MCF 10A (cell line): ENCODE results near the gene GMPR2. TPM values are rescaled to one million over a fixed set of nuclear protein-coding genes. Genes with fewer than 3 reads are reported as not detected.
A peak's percentile ranks its signal among the peaks of the same experiment; 100 is the strongest.

Source experiments
- BruUV-seq: library from RNA; stranded (reverse); fragments of 400-500 nt; replicated peaks from 2 replicates; lab custom pipeline; 2021; lab: Mats Ljungman, UMichigan
- CTCF ChIA-PET: fragments of 300-600 bp; sonication (Branson Sonifier 250); formaldehyde crosslinking; extraction: SDS; loops from one replicate; lab custom pipeline; 2021; ENCODE audit warnings: antibody characterized with exemption, inconsistent platforms; lab: Yijun Ruan, JAX
- POLR2A ChIA-PET: fragments of 300-600, 350-650 bp; sonication (Branson Sonifier 250); formaldehyde crosslinking; extraction: SDS; loops from one replicate; lab custom pipeline; 2020; ENCODE audit warnings: antibody characterized with exemption, inconsistent platforms; lab: Yijun Ruan, JAX
- DNase-seq: peaks from one replicate; pipeline ENCODE4 v3.0.0-alpha.2; 2018; ENCODE audit not compliant: unreplicated experiment
- H3K27ac Mint-ChIP-seq: one replicate; pipeline ENCODE4 v1.8.0; 2022; ENCODE audit warnings: mild to moderate bottlenecking, low read depth, mixed read lengths; ENCODE audit not compliant: unreplicated experiment
- H3K27me3 Mint-ChIP-seq: one replicate; pipeline ENCODE4 v1.8.0; 2022; ENCODE audit warnings: mixed read lengths; ENCODE audit not compliant: insufficient read depth, unreplicated experiment
- H3K36me3 Mint-ChIP-seq: one replicate; pipeline ENCODE4 v1.8.0; 2022; ENCODE audit warnings: mild to moderate bottlenecking, moderate library complexity, mixed read lengths; ENCODE audit not compliant: insufficient read depth, unreplicated experiment
- H3K4me1 Mint-ChIP-seq: one replicate; pipeline ENCODE4 v1.8.0; 2022; ENCODE audit warnings: mixed read lengths; ENCODE audit not compliant: insufficient read depth, unreplicated experiment
- H3K4me3 Mint-ChIP-seq: one replicate; pipeline ENCODE4 v1.8.0; 2022; ENCODE audit warnings: mild to moderate bottlenecking, moderate library complexity, mixed read lengths; ENCODE audit not compliant: unreplicated experiment
- H3K9me3 Mint-ChIP-seq: one replicate; pipeline ENCODE4 v1.8.0; 2022; ENCODE audit warnings: mixed read lengths; ENCODE audit not compliant: unreplicated experiment
- intact Hi-C: fragments of 100-400 bp; cut with micrococcal nuclease; formaldehyde crosslinking; loops from 2 replicates; pipeline ENCODE4 v1.14.1; 2022
- total RNA-seq: library from RNA; stranded (reverse); gene quantifications from 2 replicates; pipeline ENCODE4 v1.2.3, GENCODE V29; 2022
- TF ChIP-seq, protein P1 (sequence below): fragments of 200-600 bp; IDR thresholded peaks from one replicate; pipeline ENCODE4 v1.8.0; 2022; ENCODE audit warnings: antibody characterized with exemption, mild to moderate bottlenecking; ENCODE audit not compliant: unreplicated experiment

Gene GMPR2
- total RNA-seq, 1 experiment from 2014 or later, result 77.3 TPM

DNA sequence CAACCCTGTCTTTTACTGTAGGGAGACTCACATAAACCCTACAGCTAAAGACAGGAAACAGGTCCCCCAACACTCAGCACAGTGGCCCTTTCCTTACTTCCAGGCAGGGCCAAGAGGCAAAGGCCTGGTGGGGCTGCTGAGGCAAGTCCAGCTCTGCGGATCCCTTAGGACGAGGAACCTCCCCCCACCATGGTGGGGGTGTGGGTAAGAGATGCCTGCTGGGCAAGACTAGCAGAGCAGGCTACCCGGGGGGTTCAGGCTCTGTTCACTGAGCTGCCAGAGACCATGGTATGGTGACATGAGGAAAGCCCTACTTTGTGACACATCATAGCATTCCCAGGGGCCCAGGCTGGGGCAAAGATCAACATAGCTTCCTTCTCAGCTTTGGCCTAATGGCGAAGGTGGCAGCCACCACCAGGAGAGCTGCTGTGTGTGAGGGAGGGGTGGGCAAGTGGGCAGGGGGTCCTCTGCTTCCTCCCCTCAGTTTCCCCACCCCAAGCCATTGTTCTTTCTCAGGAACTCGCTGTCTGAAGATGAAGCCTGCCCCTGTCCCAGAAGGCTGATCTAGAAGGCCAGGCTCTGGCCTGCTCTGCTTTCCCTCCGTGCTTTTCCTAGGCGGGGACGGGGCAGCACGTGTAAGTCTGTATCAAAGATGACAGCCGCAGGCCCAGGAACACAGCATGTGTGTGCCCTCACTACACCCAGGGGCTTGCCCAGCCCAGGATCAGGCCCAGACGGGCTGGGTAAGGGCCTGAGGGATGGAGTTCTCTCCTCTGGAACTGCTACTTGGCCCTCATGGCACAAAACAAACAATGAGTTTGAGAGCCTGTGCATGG, 19.8 kb downstream of the GMPR2 start:
- ChIA-PET CTCF (interaction anchor here (0.6 to 32.3 kb wide), 8 partner anchors 11 to 80 kb away, joined by 4 to 457 read pairs (median 12); partner anchors contain the start of genes CIDEB, RABGGTA and TINF2), POLR2A (interaction anchor here (0.6 to 2.3 kb wide), 4 partner anchors 10 to 45 kb away, joined by 3 to 18 read pairs (median 4); partner anchors contain the start of genes TGM1 and TINF2)
- no peak overlapping the region for H3K4me3 Mint-ChIP-seq
- no peak overlapping the region for H3K27ac Mint-ChIP-seq
- no peaks in the 10 kb centered on the region for H3K9me3 Mint-ChIP-seq
- intact Hi-C loops, result no loop called here
- no TSS peak for BruUV-seq
- H3K36me3 Mint-ChIP-seq, result peaks cover 27% of the 10 kb centered on the region
- H3K27me3 Mint-ChIP-seq, result no peaks in the 10 kb centered on the region
- no peak for DNase-seq
- TF ChIP-seq, protein P1, sequence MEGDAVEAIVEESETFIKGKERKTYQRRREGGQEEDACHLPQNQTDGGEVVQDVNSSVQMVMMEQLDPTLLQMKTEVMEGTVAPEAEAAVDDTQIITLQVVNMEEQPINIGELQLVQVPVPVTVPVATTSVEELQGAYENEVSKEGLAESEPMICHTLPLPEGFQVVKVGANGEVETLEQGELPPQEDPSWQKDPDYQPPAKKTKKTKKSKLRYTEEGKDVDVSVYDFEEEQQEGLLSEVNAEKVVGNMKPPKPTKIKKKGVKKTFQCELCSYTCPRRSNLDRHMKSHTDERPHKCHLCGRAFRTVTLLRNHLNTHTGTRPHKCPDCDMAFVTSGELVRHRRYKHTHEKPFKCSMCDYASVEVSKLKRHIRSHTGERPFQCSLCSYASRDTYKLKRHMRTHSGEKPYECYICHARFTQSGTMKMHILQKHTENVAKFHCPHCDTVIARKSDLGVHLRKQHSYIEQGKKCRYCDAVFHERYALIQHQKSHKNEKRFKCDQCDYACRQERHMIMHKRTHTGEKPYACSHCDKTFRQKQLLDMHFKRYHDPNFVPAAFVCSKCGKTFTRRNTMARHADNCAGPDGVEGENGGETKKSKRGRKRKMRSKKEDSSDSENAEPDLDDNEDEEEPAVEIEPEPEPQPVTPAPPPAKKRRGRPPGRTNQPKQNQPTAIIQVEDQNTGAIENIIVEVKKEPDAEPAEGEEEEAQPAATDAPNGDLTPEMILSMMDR, result no peak
- peaks cover 10% of the 10 kb centered on the region for H3K4me1 Mint-ChIP-seq

- Mint-ChIP-seq H3K4me1 (peaks cover 14% of the 10 kb centered on the region), H3K9me3 (no peaks in the 10 kb centered on the region), H3K36me3 (peaks cover 27% of the 10 kb centered on the region), H3K4me3 (no peak overlapping the region), H3K27ac (peak overlapping the region; percentile 23), H3K27me3 (no peaks in the 10 kb centered on the region)
- CTCF ChIA-PET, result interaction anchor here (0.9 to 32.3 kb wide), 4 partner anchors 12 to 54 kb away, joined by 4 to 457 read pairs (median 204); partner anchors contain the start of genes CIDEB, DHRS1, NOP9 and TINF2
- TF ChIP-seq, protein P1, result no peak
- DNase-seq, result no peak
- no TSS peak for BruUV-seq
- POLR2A ChIA-PET, result interaction anchor here (0.5 to 1.6 kb wide), 3 partner anchors 9 to 42 kb away, joined by 3 to 4 read pairs (median 3); partner anchors contain the start of gene TGM1
- intact Hi-C loops, result no loop called here
Observed at GRCh38 chr14:24253936-24254335, 21.2 kb downstream of the GMPR2 start.

GRCh38 chr14:24254630-24255392, 22.1 kb downstream of the GMPR2 start:
- Mint-ChIP-seq H3K36me3 (peaks cover 27% of the 10 kb centered on the region), H3K27ac (no peak overlapping the region), H3K9me3 (no peaks in the 10 kb centered on the region), H3K4me1 (peaks cover 22% of the 10 kb centered on the region), H3K27me3 (no peaks in the 10 kb centered on the region), H3K4me3 (no peak overlapping the region)
- ChIA-PET POLR2A (interaction anchor here (0.6 to 2.0 kb wide), 3 partner anchors 12 to 44 kb away, joined by 3 to 10 read pairs (median 3); partner anchors contain the start of gene TINF2), CTCF (interaction anchor here (0.6 to 32.3 kb wide), 3 partner anchors 13 to 54 kb away, joined by 3 to 457 read pairs (median 392); partner anchors contain the start of genes DHRS1, NOP9 and TINF2)
- intact Hi-C loops, result no loop called here
- DNase-seq, result no peak
- TF ChIP-seq, protein P1, result no peak
- no TSS peak for BruUV-seq
